Measurements from ENCODE around the gene HOXA7. TPM values are rescaled to one million over a fixed set of nuclear protein-coding genes. Genes with fewer than 3 reads are reported as not detected.

Gene HOXA7
- total and polyA plus RNA-seq, 7 donors, result 2.9 to 10.2 (median 6.2) TPM

GRCh38 chr7:27128034-27128433, 28.4 kb downstream of the HOXA7 start:
- Histone ChIP-seq H3K4me1 (peaks cover 57% of the 10 kb centered on the region), H3K9me3 (no peaks in the 10 kb centered on the region), H3K27ac (peak overlapping the region; percentile 94), H3K4me3 (no peak overlapping the region), H3K27me3 (ENCODE audit: insufficient read depth in 3 of 3, low read length in 2 of 3) (no peaks in the 10 kb centered on the region), H3K36me3 (ENCODE audit: insufficient read depth in 1 of 2, low read depth in 1 of 2) (peaks cover 0 to 5% of the 10 kb centered on the region in 2 donors)
- WGBS, 3 donors, result 13 to 15% (median 13%) methylated on average over 2 of the region's 2 CpGs
- DNase-seq (no peak), ATAC-seq (peak in 3 of 4 donors; percentile 59 to 63 (median 60))
- intact Hi-C loops (cut with DNase I), result no loop called here
- TF ChIP-seq CTCF (IDR thresholded peaks at IDR 0.05), result no peak

GRCh38 chr7:27126596-27127327, 29.7 kb downstream of the HOXA7 start:
- Histone ChIP-seq H3K4me1 (peaks cover 52% of the 10 kb centered on the region), H3K27me3 (ENCODE audit: insufficient read depth in 3 of 3, low read length in 2 of 3) (no peaks in the 10 kb centered on the region), H3K4me3 (no peak overlapping the region), H3K9me3 (no peaks in the 10 kb centered on the region), H3K27ac (no peak overlapping the region), H3K36me3 (ENCODE audit: insufficient read depth in 1 of 2, low read depth in 1 of 2) (peaks cover 0 to 12% of the 10 kb centered on the region in 2 donors)
- no peak for DNase-seq
- no peak for ATAC-seq
- TF ChIP-seq CTCF (IDR thresholded peaks at IDR 0.05), result no peak
- WGBS, 3 donors, result 40 to 49% (median 41%) methylated on average over 3 of the region's 3 CpGs
- intact Hi-C loops (cut with DNase I), result no loop called here

- no peak for TF ChIP-seq CTCF (IDR thresholded peaks at IDR 0.05)
- Histone ChIP-seq H3K27me3 (ENCODE audit: insufficient read depth in 3 of 3, low read length in 2 of 3) (no peaks in the 10 kb centered on the region), H3K27ac (peak overlapping the region; percentile 16), H3K9me3 (no peaks in the 10 kb centered on the region), H3K4me1 (peaks cover 51% of the 10 kb centered on the region), H3K4me3 (no peak overlapping the region), H3K36me3 (ENCODE audit: insufficient read depth in 1 of 2, low read depth in 1 of 2) (peaks cover 0 to 14% of the 10 kb centered on the region in 2 donors)
- intact Hi-C loops (cut with DNase I), result no loop called here
- 38 to 53% (median 42%) methylated on average over 5 of the region's 5 CpGs for WGBS, 3 donors
- DNase-seq, result no peak
- ATAC-seq, result no peak
Measured at GRCh38 chr7:27125986-27126394, 30.5 kb downstream of the HOXA7 start.

- Histone ChIP-seq H3K36me3 (ENCODE audit: insufficient read depth in 1 of 2, low read depth in 1 of 2) (peaks cover 0 to 14% of the 10 kb centered on the region in 2 donors), H3K27me3 (ENCODE audit: insufficient read depth in 3 of 3, low read length in 2 of 3) (no peaks in the 10 kb centered on the region), H3K9me3 (no peaks in the 10 kb centered on the region), H3K4me1 (peaks cover 59% of the 10 kb centered on the region), H3K27ac (peak overlapping the region; percentile 9), H3K4me3 (no peak overlapping the region)
- WGBS, 3 donors, result 69 to 72% (median 72%) methylated on average over 8 of the region's 8 CpGs
- no peak for DNase-seq
- intact Hi-C loops (cut with DNase I), result no loop called here
- TF ChIP-seq CTCF (IDR thresholded peaks at IDR 0.05), result no peak
- ATAC-seq, result peak in 1 of 4 donors; percentile 83
Measured at GRCh38 chr7:27124902-27125689, 31.4 kb downstream of the HOXA7 start.
